Nephron progenitor cell (in vitro differentiated cells): ENCODE measurements around the gene TMEM235.

ENCODE experiments used
- DNase-seq: peaks from one replicate; pipeline ENCODE4 v3.0.0; 2021
- H3K27ac Mint-ChIP-seq: 2 replicates; pipeline ENCODE4 v1.8.0; 2021; ENCODE audit warnings: mild to moderate bottlenecking, moderate library complexity, mixed read lengths
- H3K27me3 Mint-ChIP-seq: 2 replicates; pipeline ENCODE4 v1.8.0; 2021; ENCODE audit warnings: mild to moderate bottlenecking, low read depth, mixed read lengths; ENCODE audit not compliant: poor library complexity
- H3K36me3 Mint-ChIP-seq: 2 replicates; pipeline ENCODE4 v1.8.0; 2021; ENCODE audit warnings: low read depth, mixed read lengths
- H3K4me1 Mint-ChIP-seq: 2 replicates; pipeline ENCODE4 v1.8.0; 2021; ENCODE audit warnings: mixed read lengths
- H3K4me3 Mint-ChIP-seq: 2 replicates; pipeline ENCODE4 v1.8.0; 2021; ENCODE audit warnings: mild to moderate bottlenecking, moderate library complexity, mixed read lengths
- H3K9me3 Mint-ChIP-seq: 2 replicates; pipeline ENCODE4 v1.8.0; 2021; ENCODE audit warnings: mild to moderate bottlenecking, moderate library complexity, mixed read lengths
- CTCF ChIP-seq: fragments of 200-600 bp; sonication (generic); IDR thresholded peaks from 2 replicates; pipeline ENCODE4 v1.5.0; 2021; ENCODE audit warnings: antibody characterized with exemption

TMEM235 gene

GRCh38 chr17:78258323-78259191, 27.1 kb downstream of the TMEM235 start:
- H3K9me3 Mint-ChIP-seq: no peaks in the 10 kb centered on the region
- DNase-seq: no peak
- H3K4me1 Mint-ChIP-seq: peaks cover 62% of the 10 kb centered on the region
- H3K4me3 Mint-ChIP-seq: peak overlapping the region; percentile 61
- peaks cover 13% of the 10 kb centered on the region for H3K27me3 Mint-ChIP-seq
- H3K36me3 Mint-ChIP-seq: no peaks in the 10 kb centered on the region
- H3K27ac Mint-ChIP-seq: peak overlapping the region; percentile 67
- TF ChIP-seq CTCF: no peak

GRCh38 chr17:78259192-78259554, 27.7 kb downstream of the TMEM235 start:
- no peaks in the 10 kb centered on the region for H3K9me3 Mint-ChIP-seq
- peaks cover 65% of the 10 kb centered on the region for H3K4me1 Mint-ChIP-seq
- peaks cover 11% of the 10 kb centered on the region for H3K27me3 Mint-ChIP-seq
- H3K27ac Mint-ChIP-seq: no peak overlapping the region
- TF ChIP-seq CTCF: no peak
- no peak for DNase-seq
- H3K36me3 Mint-ChIP-seq: no peaks in the 10 kb centered on the region
- no peak overlapping the region for H3K4me3 Mint-ChIP-seq

- TF ChIP-seq CTCF: no peak
- peak overlapping the region; percentile 69 for H3K27ac Mint-ChIP-seq
- no peaks in the 10 kb centered on the region for H3K36me3 Mint-ChIP-seq
- H3K27me3 Mint-ChIP-seq: peaks cover 4% of the 10 kb centered on the region
- H3K9me3 Mint-ChIP-seq: no peaks in the 10 kb centered on the region
- peak; percentile 51 for DNase-seq
- H3K4me1 Mint-ChIP-seq: peaks cover 65% of the 10 kb centered on the region
- H3K4me3 Mint-ChIP-seq: no peak overlapping the region
Observed at GRCh38 chr17:78263063-78263735, 31.8 kb downstream of the TMEM235 start.

GRCh38 chr17:78263736-78264340, 32.4 kb downstream of the TMEM235 start:
- no peak overlapping the region for H3K4me3 Mint-ChIP-seq

GRCh38 chr17:78264590-78264989, 33.2 kb downstream of the TMEM235 start:
- peak overlapping the region; percentile 51 for H3K27ac Mint-ChIP-seq
- no peak for DNase-seq
- no peak overlapping the region for H3K4me3 Mint-ChIP-seq
- peaks cover 3% of the 10 kb centered on the region for H3K27me3 Mint-ChIP-seq
- H3K9me3 Mint-ChIP-seq: no peaks in the 10 kb centered on the region
- peaks cover 74% of the 10 kb centered on the region for H3K4me1 Mint-ChIP-seq
- TF ChIP-seq CTCF: no peak
- no peaks in the 10 kb centered on the region for H3K36me3 Mint-ChIP-seq

More at GRCh38 chr17:78263736-78264340, 32.4 kb downstream of the TMEM235 start:
- peaks cover 3% of the 10 kb centered on the region for H3K27me3 Mint-ChIP-seq
- H3K4me1 Mint-ChIP-seq: peaks cover 70% of the 10 kb centered on the region
- H3K27ac Mint-ChIP-seq: no peak overlapping the region
- DNase-seq: no peak
- no peaks in the 10 kb centered on the region for H3K36me3 Mint-ChIP-seq
- H3K9me3 Mint-ChIP-seq: no peaks in the 10 kb centered on the region
- TF ChIP-seq CTCF: no peak
